Measurements from ENCODE around the gene CDH4.
"Not testable (repeated sequence)": the region's sequence is repeated elsewhere in the genome, so short reads cannot be mapped to it uniquely, and the experiment has no call there.

GRCh38 chr20:61971595-61971994 lies 719.5 kb downstream of the CDH4 start:
- not testable (repeated sequence) for TF ChIP-seq CTCF (IDR thresholded peaks at IDR 0.05); EZH2 (IDR thresholded peaks at IDR 0.05; ENCODE audit: borderline replicate concordance, insufficient read depth, low read depth, low read length, poor library complexity, severe bottlenecking)

Data from B cell (primary cell).